CD4-positive, alpha-beta T cell treated with Interleukin-4 for 1 hour (primary cell): ENCODE measurements around the gene PPP1R3C.

Source experiments
- DNase-seq, 2 donors: peaks; one replicate each; pipeline ENCODE4 v3.0.0-alpha.2; 2020 to 2022

PPP1R3C gene

GRCh38 chr10:91598211-91598977 lies 34.5 kb downstream of the PPP1R3C start:
- no peak for DNase-seq

GRCh38 chr10:91597197-91597881 lies 35.5 kb downstream of the PPP1R3C start:
- no peak for DNase-seq

GRCh38 chr10:91596825-91597196 lies 36.1 kb downstream of the PPP1R3C start:
- no peak for DNase-seq

GRCh38 chr10:91593834-91594233 lies 39.0 kb downstream of the PPP1R3C start:
- DNase-seq = no peak

GRCh38 chr10:91593366-91593765 lies 39.5 kb downstream of the PPP1R3C start:
- no peak for DNase-seq

GRCh38 chr10:91592266-91592975 lies 40.5 kb downstream of the PPP1R3C start:
- no peak for DNase-seq

- DNase-seq = no peak
These were observed 41.1 kb downstream of the PPP1R3C start for GRCh38 chr10:91591797-91592174.

- DNase-seq = no peak
These were observed 41.7 kb downstream of the PPP1R3C start for GRCh38 chr10:91590904-91591796.

- DNase-seq = no peak
These were observed 42.5 kb downstream of the PPP1R3C start for GRCh38 chr10:91590142-91590903.

- DNase-seq = no peak
These were observed 43.2 kb downstream of the PPP1R3C start for GRCh38 chr10:91589658-91590035.

- DNase-seq = no peak
These were observed 43.7 kb downstream of the PPP1R3C start for GRCh38 chr10:91589015-91589657.

- no peak for DNase-seq
These were observed 44.9 kb downstream of the PPP1R3C start for GRCh38 chr10:91587710-91588638.

GRCh38 chr10:91582153-91582554 lies 50.7 kb downstream of the PPP1R3C start:
- DNase-seq = no peak

GRCh38 chr10:91579329-91579985 lies 53.4 kb downstream of the PPP1R3C start:
- DNase-seq = no peak
